Right lobe of liver (tissue), 4 donors: ENCODE results near the gene LCP1.

ENCODE experiments used
- CTCF ChIP-seq, 4 donors: fragments of 200-600 bp in 3 of 4; fragments of 450-650 bp in 1 of 4; IDR thresholded peaks; one replicate each; pipeline versions ENCODE4 v1.5.1 to v1.8.0; 2016 to 2022; ENCODE audit warnings: antibody characterized with exemption in 4 of 4, mild to moderate bottlenecking in 2 of 4
- POLR2A ChIP-seq: fragments of 450-650 bp; IDR thresholded peaks from one replicate; pipeline ENCODE4 v1.6.1; 2017; ENCODE audit warnings: antibody characterized with exemption, mild to moderate bottlenecking
- donor health status: DM: no; HTN: no; CAD: no.
- donor health status: DM: no; HTN: no; CAD: no.
- donor health status: DM: no; HTN: yes; CAD: no.

DNA sequence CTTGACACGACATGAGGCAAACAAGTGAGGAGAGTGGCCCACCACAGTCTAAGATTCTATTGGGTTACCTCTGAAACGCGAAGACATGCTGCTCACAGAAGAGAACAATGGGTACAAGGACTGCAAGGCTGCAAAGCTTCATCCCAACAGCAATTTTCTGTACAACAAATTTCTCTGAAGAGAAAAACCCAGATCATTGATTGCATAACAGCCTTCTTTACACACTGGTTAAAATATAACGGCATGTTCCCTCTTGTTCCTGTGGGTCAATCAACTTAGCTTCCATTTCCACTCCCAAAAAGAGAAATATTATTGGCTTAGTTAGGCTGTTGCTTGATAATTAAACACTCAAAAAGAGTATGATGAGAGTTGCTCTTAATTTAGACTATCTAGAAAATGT is 77.1 kb downstream of the LCP1 start, which contains the start of gene CPB2:
- TF ChIP-seq POLR2A (peak; percentile 91), CTCF (IDR thresholded peaks at IDR 0.05) (no peak)
